ENCODE data around the gene LRRTM3.

DNA sequence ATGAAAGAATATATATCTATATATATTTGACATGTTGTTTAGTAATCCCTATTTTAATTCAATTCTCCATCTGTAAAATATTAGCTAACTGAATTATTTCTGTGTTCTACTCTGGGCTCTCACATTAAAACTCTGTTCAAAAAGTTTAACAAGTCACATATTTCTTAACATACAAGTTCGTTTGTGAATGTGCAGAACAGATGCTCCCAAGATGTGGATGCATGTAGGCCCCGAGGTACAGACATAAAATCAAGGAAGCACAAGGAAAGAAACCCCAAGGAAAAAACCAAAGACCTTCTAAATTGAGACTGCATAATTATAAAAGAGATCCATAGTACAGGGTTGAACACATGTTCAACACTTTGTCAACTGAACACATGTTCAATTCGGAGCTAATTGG lies 175.1 kb downstream of the LRRTM3 start:
- TF ChIP-seq, protein P1, sequence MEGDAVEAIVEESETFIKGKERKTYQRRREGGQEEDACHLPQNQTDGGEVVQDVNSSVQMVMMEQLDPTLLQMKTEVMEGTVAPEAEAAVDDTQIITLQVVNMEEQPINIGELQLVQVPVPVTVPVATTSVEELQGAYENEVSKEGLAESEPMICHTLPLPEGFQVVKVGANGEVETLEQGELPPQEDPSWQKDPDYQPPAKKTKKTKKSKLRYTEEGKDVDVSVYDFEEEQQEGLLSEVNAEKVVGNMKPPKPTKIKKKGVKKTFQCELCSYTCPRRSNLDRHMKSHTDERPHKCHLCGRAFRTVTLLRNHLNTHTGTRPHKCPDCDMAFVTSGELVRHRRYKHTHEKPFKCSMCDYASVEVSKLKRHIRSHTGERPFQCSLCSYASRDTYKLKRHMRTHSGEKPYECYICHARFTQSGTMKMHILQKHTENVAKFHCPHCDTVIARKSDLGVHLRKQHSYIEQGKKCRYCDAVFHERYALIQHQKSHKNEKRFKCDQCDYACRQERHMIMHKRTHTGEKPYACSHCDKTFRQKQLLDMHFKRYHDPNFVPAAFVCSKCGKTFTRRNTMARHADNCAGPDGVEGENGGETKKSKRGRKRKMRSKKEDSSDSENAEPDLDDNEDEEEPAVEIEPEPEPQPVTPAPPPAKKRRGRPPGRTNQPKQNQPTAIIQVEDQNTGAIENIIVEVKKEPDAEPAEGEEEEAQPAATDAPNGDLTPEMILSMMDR (IDR thresholded peaks at IDR 0.05): no peak
- TF ChIP-seq POLR2A (IDR thresholded peaks at IDR 0.05) (no peak), POLR2AphosphoS5 (IDR thresholded peaks at IDR 0.05) (no peak)
